Measurements from ENCODE around the gene RPRD1B.
"Not testable (repeated sequence)": the region's sequence is repeated elsewhere in the genome, so short reads cannot be mapped to it uniquely, and the experiment has no call there.

Gene RPRD1B

GRCh38 chr20:38001173-38001875 is 32.2 kb upstream of the RPRD1B start:
- DNase-seq, result no peak

DNA sequence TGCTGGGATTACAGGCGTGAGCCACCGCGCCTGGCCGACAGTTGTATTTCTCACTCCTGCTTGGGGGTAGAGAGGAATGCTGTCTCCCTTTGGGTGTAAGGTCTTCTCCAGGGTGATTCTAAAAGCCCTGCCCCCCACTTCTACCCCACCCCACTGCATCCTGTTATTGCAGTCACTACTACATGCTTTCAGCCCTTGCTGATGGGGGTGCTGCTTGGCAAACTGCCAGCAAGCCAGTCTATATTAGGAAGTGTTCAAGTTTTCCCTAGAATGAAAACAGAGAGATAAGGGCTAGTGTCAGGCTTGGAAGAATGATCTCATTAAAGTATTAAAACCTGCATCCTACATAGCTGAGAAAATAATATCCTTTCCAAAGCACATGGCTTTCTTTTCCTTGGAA is 31.6 kb upstream of the RPRD1B start:
- no peak for DNase-seq

GRCh38 chr20:38002422-38002821 is 31.1 kb upstream of the RPRD1B start:
- no peak for DNase-seq

DNA sequence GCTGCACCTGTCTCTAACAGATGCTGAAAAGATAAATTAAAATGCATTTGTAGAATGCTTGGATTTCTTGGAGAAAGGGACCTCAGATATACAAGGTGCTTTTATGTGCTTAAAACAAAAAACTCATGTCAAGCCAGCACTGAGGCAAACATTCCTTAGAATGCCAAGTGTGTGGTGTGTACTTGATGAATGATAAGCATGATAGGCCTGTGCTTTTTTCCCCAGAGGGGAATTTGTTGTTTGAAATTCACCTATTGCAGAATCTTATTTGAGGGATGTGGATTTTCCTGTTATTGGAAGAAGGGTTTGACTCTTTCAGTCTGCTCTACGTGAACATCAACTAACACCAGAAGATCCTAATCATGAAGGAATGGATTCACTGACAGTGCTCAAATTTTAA is 29.1 kb upstream of the RPRD1B start:
- DNase-seq, result no peak

GRCh38 chr20:38005903-38006302 is 27.6 kb upstream of the RPRD1B start:
- DNase-seq, result no peak

DNA sequence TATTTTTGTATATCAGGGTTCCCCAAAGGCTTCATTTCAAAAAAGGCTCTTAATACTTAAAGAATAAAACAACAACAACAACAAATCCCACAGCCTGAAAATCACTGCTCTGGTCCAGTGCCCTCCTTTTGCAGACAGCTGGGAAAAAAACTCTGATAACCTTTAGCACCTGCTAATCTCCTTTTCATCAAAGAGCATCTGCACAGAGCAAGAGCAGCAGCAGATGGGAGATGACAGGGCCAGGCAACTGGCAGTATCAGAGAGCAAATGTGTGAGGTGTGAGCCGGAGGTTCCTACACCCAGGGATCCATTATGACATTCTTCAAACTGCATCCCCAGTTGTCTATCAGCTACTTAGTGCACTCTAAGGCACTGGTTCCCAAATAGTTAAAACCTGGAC is 26.0 kb upstream of the RPRD1B start:
- DNase-seq, result no peak

DNA sequence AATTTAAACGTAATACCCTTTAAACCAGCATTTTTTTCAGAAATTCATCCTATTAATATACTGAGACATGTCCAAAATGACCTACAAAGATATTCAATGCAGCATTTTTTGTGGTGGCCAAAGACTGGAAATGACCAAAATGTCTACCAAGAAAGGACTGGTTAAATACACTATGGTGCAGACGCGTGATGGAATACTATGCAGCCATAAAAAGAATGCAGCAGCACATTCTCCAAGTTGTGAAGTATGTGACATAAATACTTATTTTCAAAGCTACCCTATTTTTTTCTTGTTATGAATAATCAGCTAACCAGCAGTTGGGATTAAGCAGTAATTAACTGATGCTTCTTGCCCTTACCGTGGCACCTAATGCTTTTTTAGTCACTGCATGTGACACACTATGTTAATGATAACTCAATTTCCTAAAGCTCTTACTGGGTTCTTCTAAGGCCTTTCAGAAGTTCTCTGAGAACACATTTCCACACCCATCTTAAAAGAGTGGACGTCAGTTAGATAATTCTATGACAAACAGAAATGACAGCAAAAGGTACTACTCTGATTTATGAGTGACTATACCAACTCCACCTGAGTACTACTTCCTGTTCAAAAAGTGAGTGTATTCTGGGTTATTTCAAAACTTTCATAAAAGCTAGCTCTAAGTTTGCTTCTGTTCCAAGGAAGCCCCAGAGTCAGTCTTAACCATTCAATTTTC is 25.2 kb upstream of the RPRD1B start:
- DNase-seq, result no peak

DNA sequence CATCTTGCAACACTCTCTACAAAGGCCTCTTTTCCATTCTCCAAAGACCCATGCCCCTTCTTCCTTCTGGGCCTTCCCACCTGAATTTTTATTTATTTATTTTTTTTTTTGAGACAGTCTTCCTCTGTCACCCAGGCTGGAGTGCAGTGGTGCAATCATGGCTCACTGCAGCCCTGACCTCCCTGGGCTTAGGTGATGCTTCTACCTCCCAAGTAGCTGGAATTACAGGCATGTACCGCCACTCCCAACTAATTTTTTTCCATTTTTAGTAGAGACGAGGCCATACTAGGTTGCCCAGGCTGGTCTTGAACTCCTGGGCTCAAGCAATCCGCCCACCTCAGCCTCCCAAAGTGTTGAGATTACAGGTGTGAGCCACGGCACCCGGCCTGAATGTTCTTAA is 24.1 kb upstream of the RPRD1B start:
- not testable (repeated sequence) for DNase-seq

DNA sequence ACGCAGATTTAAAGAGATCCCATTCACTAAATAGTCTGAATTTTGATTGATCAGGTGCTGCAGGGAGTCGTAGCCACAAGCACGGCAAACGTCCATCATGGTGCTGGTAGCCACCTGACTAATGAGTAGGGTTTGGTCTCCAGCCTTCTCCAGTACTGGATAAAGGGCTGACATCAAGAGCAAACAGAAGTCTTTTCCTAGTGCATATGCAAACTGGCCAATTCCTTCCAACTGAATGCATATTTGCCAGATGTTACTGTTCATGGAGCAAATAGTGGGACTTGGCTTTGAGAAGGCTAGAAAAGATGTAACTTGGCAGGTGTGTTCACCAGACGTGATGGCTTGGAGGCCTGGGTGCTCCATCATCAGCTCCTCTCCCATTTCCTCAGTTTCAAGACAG is 21.9 kb upstream of the RPRD1B start:
- no peak for DNase-seq

DNA sequence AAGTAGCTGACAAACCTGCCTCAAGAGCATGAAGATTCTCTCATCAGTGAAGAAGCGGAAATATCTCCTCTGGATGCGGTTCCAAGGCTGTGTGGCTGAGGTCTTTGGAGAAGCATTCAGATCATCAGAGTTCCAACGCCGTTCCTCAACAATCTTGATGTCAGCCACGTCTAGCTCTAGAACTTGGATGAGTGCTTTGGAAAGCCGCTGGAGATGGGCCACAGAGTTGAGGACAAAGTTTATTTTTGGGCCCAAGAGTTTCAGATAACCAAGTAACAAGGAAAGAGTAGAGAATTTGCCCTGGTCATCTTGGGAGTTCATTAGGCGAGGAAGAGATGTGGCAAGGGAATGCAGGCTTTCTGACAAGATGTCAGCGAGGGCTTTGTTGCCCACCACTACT is 21.2 kb upstream of the RPRD1B start:
- no peak for DNase-seq

DNA sequence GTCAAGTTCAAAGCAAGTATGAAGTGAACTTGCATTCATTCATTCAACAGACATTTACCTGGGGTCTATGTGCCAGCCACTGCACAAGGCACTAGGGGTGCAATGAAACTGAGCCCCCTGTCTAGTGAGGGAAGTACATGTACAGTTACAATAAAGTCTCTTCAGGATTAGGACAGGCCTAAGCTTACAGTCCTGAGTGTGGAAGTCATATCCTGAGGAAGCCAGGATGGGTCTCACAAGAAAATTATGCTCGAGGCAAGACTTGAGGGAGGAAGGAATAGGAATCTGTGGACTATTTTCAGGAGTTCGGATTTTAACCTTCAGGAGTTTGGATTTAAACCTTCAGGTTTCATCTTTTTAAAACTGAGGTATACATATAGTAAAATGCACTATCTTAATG is 19.7 kb upstream of the RPRD1B start:
- no peak for DNase-seq

DNA sequence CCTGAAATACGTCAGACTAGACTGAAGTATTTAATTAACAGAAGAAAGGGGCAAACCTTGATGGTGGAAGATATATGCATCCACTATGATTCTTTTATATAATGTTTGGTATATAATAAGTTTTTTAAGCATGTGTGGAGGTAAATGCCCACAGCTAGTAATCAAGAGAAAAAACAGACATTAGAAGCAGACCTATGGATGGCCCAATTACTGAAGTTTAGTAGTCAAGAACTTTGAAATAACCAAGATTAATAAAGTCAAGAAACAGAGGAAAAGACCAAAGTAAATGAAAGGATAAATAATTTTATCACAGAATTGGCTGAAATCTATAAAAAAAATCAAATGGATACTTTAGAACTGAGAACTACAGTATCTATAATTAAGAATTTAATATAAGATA is 15.6 kb upstream of the RPRD1B start:
- no peak for DNase-seq

GRCh38 chr20:38018385-38018784 is 15.2 kb upstream of the RPRD1B start:
- no peak for DNase-seq

GRCh38 chr20:38021087-38021772 is 12.3 kb upstream of the RPRD1B start:
- DNase-seq, result no peak

- no peak for DNase-seq
Measured at GRCh38 chr20:38023181-38024001, 10.2 kb upstream of the RPRD1B start.

GRCh38 chr20:38024496-38024895 is 9.1 kb upstream of the RPRD1B start:
- no peak for DNase-seq

DNA sequence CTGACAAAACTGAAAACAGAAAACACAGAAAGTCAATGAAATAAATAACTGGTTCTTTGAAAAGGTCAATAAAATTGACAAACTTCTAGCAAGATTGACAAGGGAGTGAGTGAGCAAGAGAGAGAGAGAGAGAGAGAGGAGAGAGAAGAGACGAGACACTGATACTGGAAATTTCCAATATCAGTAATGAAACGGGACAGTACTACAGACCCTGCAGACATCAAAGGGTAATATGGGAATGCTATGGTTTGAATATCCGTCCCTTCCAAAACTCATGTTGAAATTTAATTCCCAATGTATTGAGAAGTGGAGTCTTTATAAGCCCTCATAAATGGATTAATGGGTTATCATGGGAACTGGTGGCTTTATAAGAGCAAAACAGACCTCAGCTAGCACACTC is 4.1 kb upstream of the RPRD1B start:
- no peak for DNase-seq

DNA sequence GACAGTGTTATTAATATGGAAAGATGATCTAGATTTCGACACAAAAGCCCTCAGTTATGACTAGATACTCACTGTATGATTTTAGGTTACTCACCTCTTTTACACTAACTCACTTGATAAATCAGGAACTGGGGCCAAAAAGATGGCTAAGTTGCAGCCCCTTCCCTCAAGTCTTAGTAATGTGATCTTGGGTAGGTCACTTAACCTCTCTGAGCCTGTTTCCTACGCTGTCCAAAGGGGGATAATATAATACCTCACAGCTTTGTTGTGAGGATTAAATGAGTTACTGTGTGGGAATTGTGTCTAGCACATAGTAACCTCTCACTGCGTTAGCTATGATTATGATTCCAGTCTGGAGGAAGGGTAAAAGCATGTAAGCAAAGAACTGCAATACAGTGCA is 1.6 kb upstream of the RPRD1B start:
- no peak for DNase-seq

DNA sequence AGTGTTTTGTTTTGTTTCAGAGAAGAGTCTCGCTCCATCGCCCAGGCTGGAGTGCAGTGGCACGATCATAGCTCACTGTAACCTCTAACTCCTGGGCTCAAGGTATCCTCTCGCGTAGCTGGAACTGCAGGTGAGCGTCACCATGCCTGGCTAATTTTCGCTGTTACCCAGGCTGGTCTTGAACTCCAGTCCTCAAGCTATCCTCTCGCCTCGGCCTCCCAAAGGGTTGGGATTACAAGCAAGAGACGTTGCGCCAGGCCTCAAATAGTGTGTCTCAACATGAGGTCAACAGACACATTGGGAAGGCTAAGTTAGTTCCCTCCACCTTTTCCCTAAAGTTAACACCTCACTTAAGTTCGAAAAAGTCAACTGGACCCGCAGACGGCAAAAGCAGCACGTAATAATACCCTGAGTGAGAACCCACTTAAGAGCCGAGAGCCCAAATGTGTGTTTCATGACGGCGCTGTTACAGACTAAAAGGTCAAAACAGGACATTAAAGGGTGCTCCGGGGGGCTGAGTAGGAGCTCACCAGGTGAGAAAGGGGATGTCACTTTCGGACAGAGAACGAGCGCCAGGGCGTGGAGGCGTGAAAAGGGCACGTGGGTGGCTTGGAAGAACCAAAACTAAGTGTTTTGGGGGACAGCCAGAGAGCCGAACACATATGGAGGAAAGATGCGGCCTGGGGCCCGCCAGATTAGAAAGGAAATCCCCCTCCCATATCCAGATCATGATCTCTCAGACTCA is 789 bp upstream of the RPRD1B start:
- DNase-seq, result peak; percentile 58

DNA sequence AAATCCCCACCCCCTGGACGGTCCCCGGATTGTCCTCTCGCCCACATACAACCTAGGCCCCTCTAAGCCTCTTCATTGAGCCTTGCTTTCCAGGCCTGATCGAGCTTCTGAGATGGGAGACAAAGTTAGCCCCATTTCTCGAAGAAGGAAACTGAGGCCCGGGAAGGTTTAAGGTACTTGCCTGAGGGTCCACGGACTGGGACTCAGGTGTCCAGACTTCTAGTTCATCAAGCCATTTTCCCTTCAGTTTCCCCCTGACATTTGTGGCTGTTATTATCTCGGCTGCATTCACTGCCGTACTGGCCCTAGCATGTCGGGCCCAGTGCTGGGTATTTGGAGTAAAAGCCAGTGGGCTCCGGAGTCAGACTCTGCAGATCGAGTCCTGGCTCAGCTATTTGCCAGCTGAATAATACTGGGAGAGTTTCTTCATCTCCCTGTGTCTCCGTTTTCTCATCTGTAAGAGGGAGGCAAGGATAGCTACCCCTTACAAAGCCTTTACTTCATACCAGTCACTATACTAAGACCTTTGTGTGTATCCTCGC is 633 bp downstream of the RPRD1B start:
- no peak for DNase-seq

DNA sequence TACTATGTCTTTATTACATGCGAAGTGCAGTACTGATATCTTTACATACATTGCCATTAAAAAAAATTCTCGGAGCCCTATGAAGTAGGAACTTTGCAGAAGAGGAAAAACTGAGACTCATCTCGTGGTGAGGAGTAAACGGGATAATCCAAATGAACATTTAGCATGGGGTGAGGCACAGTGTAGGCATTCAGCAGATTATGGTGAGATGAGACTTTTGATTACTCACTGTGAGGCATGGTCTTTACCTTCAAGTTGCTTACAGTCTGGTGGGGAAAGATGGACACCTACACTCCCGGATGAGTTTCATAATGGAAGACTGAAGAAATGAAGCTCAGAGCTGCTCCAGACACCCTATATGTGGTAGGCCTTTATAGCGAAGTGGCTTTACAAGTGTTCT is 1.4 kb downstream of the RPRD1B start:
- no peak for DNase-seq

DNA sequence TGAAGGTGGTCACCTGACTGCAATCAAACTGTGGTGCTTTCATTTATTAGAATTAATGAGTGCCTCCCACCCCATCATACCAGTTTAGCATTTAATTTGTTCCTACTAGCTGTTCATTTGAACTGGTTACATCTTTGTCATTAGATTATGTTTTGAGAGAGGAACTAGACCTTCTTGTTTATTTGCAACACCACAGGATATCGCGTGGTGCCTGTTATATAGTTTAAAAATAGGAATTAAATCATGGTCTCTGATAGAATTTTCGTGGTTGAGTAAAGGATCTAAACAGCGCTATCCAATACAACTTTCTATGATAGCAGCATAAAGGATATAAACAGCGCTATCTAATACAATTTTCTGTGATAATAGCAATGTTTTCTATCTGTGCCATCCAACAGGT is 2.8 kb downstream of the RPRD1B start:
- DNase-seq, result no peak
